HFFc6 (cell line): ENCODE data around the gene SLC24A2. TPM values are rescaled to one million over a fixed set of nuclear protein-coding genes. Genes with fewer than 3 reads are reported as not detected.

Experiments
- DNase-seq: peaks from one replicate; pipeline ENCODE4 v3.0.0-alpha.2; 2018
- H3K27ac Mint-ChIP-seq: 2 replicates; pipeline ENCODE4 v1.8.0; 2020; ENCODE audit warnings: mild to moderate bottlenecking, mixed read lengths
- H3K27me3 Mint-ChIP-seq: 2 replicates; pipeline ENCODE4 v1.8.0; 2021; ENCODE audit warnings: mild to moderate bottlenecking, moderate library complexity, mixed read lengths; ENCODE audit not compliant: insufficient read depth
- H3K36me3 Mint-ChIP-seq: 2 replicates; pipeline ENCODE4 v1.8.0; 2021; ENCODE audit warnings: low read depth, mixed read lengths
- H3K4me1 Mint-ChIP-seq: 2 replicates; pipeline ENCODE4 v1.8.0; 2020; ENCODE audit warnings: low read depth, mixed read lengths
- H3K4me3 Mint-ChIP-seq: 2 replicates; pipeline ENCODE4 v1.8.0; 2020; ENCODE audit warnings: mild to moderate bottlenecking, moderate library complexity, mixed read lengths
- H3K9me3 Mint-ChIP-seq: 2 replicates; pipeline ENCODE4 v1.8.0; 2020; ENCODE audit warnings: mild to moderate bottlenecking, mixed read lengths
- CTCF ChIP-seq: fragments of 200-600 bp; sonication (generic); IDR thresholded peaks from 2 replicates; pipeline ENCODE4 v1.5.0; 2021; ENCODE audit warnings: antibody characterized with exemption, mild to moderate bottlenecking
- total RNA-seq, 6 experiments: library from RNA; stranded (reverse); fragmentation: NEBNext Ultra II Directional; extraction: Animal tissue kit (Norgen Biotek cat#: 25700); gene quantifications; 2 replicates in 1 of 6; 3 replicates in 5 of 6; pipeline ENCODE4 v1.2.3, GENCODE V29; 2021

The SLC24A2 gene
- total RNA-seq, 6 experiments from 2014 or later: not detected

- TF ChIP-seq CTCF: no peak
- no peak for DNase-seq
- Mint-ChIP-seq H3K9me3 (peaks cover 26% of the 10 kb centered on the region), H3K27ac (no peak overlapping the region), H3K4me3 (no peak overlapping the region), H3K27me3 (no peaks in the 10 kb centered on the region), H3K36me3 (no peaks in the 10 kb centered on the region), H3K4me1 (no peaks in the 10 kb centered on the region)
Observed at GRCh38 chr9:19809422-19810269, 20.8 kb upstream of the SLC24A2 start.

- TF ChIP-seq CTCF: no peak
- Mint-ChIP-seq H3K4me1 (no peaks in the 10 kb centered on the region), H3K4me3 (no peak overlapping the region), H3K36me3 (no peaks in the 10 kb centered on the region), H3K27me3 (no peaks in the 10 kb centered on the region), H3K27ac (no peak overlapping the region), H3K9me3 (peaks cover 12% of the 10 kb centered on the region; the same call in 1 of the 2 replicates)
- no peak for DNase-seq
Observed at GRCh38 chr9:19807182-19807892, 18.5 kb upstream of the SLC24A2 start.

GRCh38 chr9:19804431-19804830 is 15.6 kb upstream of the SLC24A2 start:
- no peak for DNase-seq
- Mint-ChIP-seq H3K4me1 (no peaks in the 10 kb centered on the region), H3K27ac (no peak overlapping the region), H3K36me3 (no peaks in the 10 kb centered on the region), H3K9me3 (peaks cover 5% of the 10 kb centered on the region), H3K4me3 (no peak overlapping the region), H3K27me3 (no peaks in the 10 kb centered on the region)
- no peak for TF ChIP-seq CTCF

GRCh38 chr9:19800884-19801283 is 12.0 kb upstream of the SLC24A2 start:
- no peaks in the 10 kb centered on the region for H3K4me1 Mint-ChIP-seq
- H3K36me3 Mint-ChIP-seq: no peaks in the 10 kb centered on the region
- H3K27ac Mint-ChIP-seq: no peak overlapping the region
- peaks cover 16% of the 10 kb centered on the region for H3K9me3 Mint-ChIP-seq
- H3K4me3 Mint-ChIP-seq: no peak overlapping the region
- peaks cover 1% of the 10 kb centered on the region; the same call in 1 of the 2 replicates for H3K27me3 Mint-ChIP-seq
- no peak for DNase-seq
- TF ChIP-seq CTCF: no peak

GRCh38 chr9:19799784-19800183 is 10.9 kb upstream of the SLC24A2 start:
- H3K27me3 Mint-ChIP-seq: peaks cover 1% of the 10 kb centered on the region; the same call in 1 of the 2 replicates
- DNase-seq: no peak
- no peak overlapping the region for H3K4me3 Mint-ChIP-seq
- H3K27ac Mint-ChIP-seq: no peak overlapping the region
- no peak for TF ChIP-seq CTCF
- peaks cover 22% of the 10 kb centered on the region for H3K9me3 Mint-ChIP-seq
- H3K36me3 Mint-ChIP-seq: no peaks in the 10 kb centered on the region
- H3K4me1 Mint-ChIP-seq: no peaks in the 10 kb centered on the region
